NCI-H1105 (cell line): ENCODE results near the gene DGCR8.
"Not testable (repeated sequence)": the region's sequence is repeated elsewhere in the genome, so short reads cannot be mapped to it uniquely, and the experiment has no call there.

Experiments
- DNase-seq: peaks from one replicate; lab custom pipeline; 2025; lab: John Stamatoyannopoulos, UW

Gene DGCR8

GRCh38 chr22:20066617-20067383, 13.2 kb upstream of the DGCR8 start:
- no peak for DNase-seq

- DNase-seq: not testable (repeated sequence)
Observed at GRCh38 chr22:20067384-20067682, 12.7 kb upstream of the DGCR8 start.

GRCh38 chr22:20068640-20069039, 11.4 kb upstream of the DGCR8 start:
- no peak for DNase-seq

GRCh38 chr22:20069331-20070042, 10.6 kb upstream of the DGCR8 start:
- no peak for DNase-seq

- DNase-seq: no peak
Observed at GRCh38 chr22:20071524-20071972, 8.5 kb upstream of the DGCR8 start.

GRCh38 chr22:20076627-20077172, 3.3 kb upstream of the DGCR8 start:
- DNase-seq: no peak

- DNase-seq: peak; percentile 30
Observed at GRCh38 chr22:20080445-20080775, 369 bp downstream of the DGCR8 start.

GRCh38 chr22:20080776-20081654, 974 bp downstream of the DGCR8 start:
- DNase-seq: no peak

GRCh38 chr22:20083157-20083890, 3.3 kb downstream of the DGCR8 start:
- no peak for DNase-seq

- DNase-seq: no peak
Observed at GRCh38 chr22:20083891-20084546, 4.0 kb downstream of the DGCR8 start.

GRCh38 chr22:20084547-20085413, 4.7 kb downstream of the DGCR8 start:
- no peak for DNase-seq

GRCh38 chr22:20085651-20086050, 5.6 kb downstream of the DGCR8 start:
- DNase-seq: no peak

- DNase-seq: no peak
Observed at GRCh38 chr22:20086101-20086599, 6.1 kb downstream of the DGCR8 start.

GRCh38 chr22:20086763-20087162, 6.7 kb downstream of the DGCR8 start:
- DNase-seq: no peak

GRCh38 chr22:20087319-20088262, 7.5 kb downstream of the DGCR8 start:
- no peak for DNase-seq

GRCh38 chr22:20088263-20088648, 8.2 kb downstream of the DGCR8 start:
- no peak for DNase-seq

GRCh38 chr22:20089226-20089976, 9.4 kb downstream of the DGCR8 start:
- DNase-seq: no peak
